Glutamatergic neuron (in vitro differentiated cells): Measurements from ENCODE around the gene DDX54. TPM values are rescaled to one million over a fixed set of nuclear protein-coding genes. Genes with fewer than 3 reads are reported as not detected.

Experiments
- DNase-seq: peaks from one replicate; pipeline ENCODE4 v3.0.0; 2022
- H3K27ac Mint-ChIP-seq: one replicate; pipeline ENCODE4 v1.8.0; 2020; ENCODE audit warnings: mild to moderate bottlenecking, mixed read lengths, inconsistent platforms; ENCODE audit not compliant: unreplicated experiment
- H3K27me3 Mint-ChIP-seq: one replicate; pipeline ENCODE4 v1.8.0; 2020; ENCODE audit warnings: mild to moderate bottlenecking, moderate library complexity, mixed read lengths, inconsistent platforms; ENCODE audit not compliant: unreplicated experiment
- H3K36me3 Mint-ChIP-seq: one replicate; pipeline ENCODE4 v1.8.0; 2020; ENCODE audit warnings: mild to moderate bottlenecking, mixed read lengths, inconsistent platforms; ENCODE audit not compliant: unreplicated experiment
- H3K4me1 Mint-ChIP-seq: one replicate; pipeline ENCODE4 v1.8.0; 2020; ENCODE audit warnings: mild to moderate bottlenecking, low read depth, mixed read lengths, inconsistent platforms; ENCODE audit not compliant: unreplicated experiment
- H3K4me3 Mint-ChIP-seq: one replicate; pipeline ENCODE4 v1.8.0; 2020; ENCODE audit warnings: mild to moderate bottlenecking, mixed read lengths, inconsistent platforms; ENCODE audit not compliant: unreplicated experiment
- H3K9me3 Mint-ChIP-seq: one replicate; pipeline ENCODE4 v1.8.0; 2020; ENCODE audit warnings: mild to moderate bottlenecking, moderate library complexity, mixed read lengths, inconsistent platforms; ENCODE audit not compliant: unreplicated experiment
- CTCF ChIP-seq: fragments of 200-600 bp; sonication (generic); IDR thresholded peaks from one replicate; pipeline ENCODE4 v1.5.0; 2021; ENCODE audit not compliant: partially characterized antibody, unreplicated experiment
- total RNA-seq: library from RNA; stranded (reverse); fragmentation: NEBNext Ultra II Directional; extraction: Animal tissue kit (Norgen Biotek cat#: 25700); gene quantifications from one replicate; pipeline ENCODE4 v1.2.1, GENCODE V29; 2021; ENCODE audit not compliant: unreplicated experiment

The DDX54 gene
- total RNA-seq, 1 donor from 2014 or later = 16.9 TPM

GRCh38 chr12:113221997-113222729 lies 36.9 kb upstream of the DDX54 start:
- H3K36me3 Mint-ChIP-seq = no peaks in the 10 kb centered on the region
- TF ChIP-seq CTCF = no peak
- H3K27me3 Mint-ChIP-seq = no peaks in the 10 kb centered on the region
- peak overlapping the region; percentile 62 for H3K27ac Mint-ChIP-seq
- peaks cover 3% of the 10 kb centered on the region for H3K9me3 Mint-ChIP-seq
- peak overlapping the region; percentile 90 for H3K4me3 Mint-ChIP-seq
- H3K4me1 Mint-ChIP-seq = peaks cover 5% of the 10 kb centered on the region
- DNase-seq = peak; percentile 24

DNA sequence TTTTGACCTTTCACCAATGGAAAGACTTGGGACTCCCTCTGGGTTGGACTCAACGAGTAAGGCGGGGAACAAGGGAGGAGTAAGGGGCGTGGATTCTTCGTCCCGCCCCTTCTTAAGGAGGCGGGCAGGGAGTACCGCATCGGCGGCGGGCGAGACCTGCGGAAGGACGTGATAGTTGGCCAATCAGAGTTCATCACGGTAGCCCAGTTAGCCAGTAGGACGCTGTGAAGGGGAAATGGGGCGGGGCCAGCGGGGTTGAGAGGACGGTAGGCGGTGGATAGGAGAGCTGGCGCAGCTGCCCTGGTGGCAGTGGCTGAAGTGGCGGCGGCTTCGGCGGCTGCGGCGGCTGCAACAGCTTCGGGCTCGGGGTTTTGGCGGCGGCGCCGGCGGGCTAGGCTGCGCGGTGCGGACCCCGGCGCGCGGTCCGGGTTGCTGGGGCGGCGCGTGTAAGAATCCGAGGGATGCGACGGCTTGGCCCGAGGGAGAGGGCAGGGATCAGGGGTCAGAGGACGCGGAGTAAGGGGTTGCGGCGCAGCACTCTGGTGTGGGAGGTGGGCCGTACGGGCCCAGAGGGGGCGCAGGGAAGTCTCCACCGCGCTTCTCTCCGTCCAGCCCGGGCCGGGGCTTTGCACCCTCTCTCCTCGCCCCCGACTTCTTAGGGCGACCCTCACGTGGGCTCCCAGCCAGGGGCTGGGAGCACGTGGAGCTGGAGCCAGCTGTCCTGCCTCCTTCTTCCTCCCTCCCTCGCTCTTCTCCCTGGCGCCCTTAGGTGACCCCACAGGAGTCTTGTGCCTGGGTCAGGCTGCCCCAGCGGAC lies 36.1 kb upstream of the DDX54 start, which contains the start of gene TPCN1:
Gene TPCN1, plus strand, starts transcription at position 284 of the 816 bp plus-strand sequence. CDS start 5,389 bp downstream, outside the sequence.
- Mint-ChIP-seq H3K27ac (peak within 1 kb of the TSS; percentile 63), H3K9me3 (peaks cover 3% of the 10 kb centered on the region), H3K4me3 (peak within 1 kb of the TSS; percentile 90), H3K36me3 (no peaks in the 10 kb centered on the region), H3K4me1 (peaks cover 5% of the 10 kb centered on the region), H3K27me3 (no peaks in the 10 kb centered on the region)
- DNase-seq = peak; percentile 99
- no peak for TF ChIP-seq CTCF

- Mint-ChIP-seq H3K9me3 (peaks cover 3% of the 10 kb centered on the region), H3K27ac (no peak overlapping the region), H3K27me3 (no peaks in the 10 kb centered on the region), H3K4me1 (peaks cover 5% of the 10 kb centered on the region), H3K4me3 (peak overlapping the region; percentile 90), H3K36me3 (no peaks in the 10 kb centered on the region)
- TF ChIP-seq CTCF = no peak
- DNase-seq = no peak
Observed at GRCh38 chr12:113220593-113221180, 35.4 kb upstream of the DDX54 start.

DNA sequence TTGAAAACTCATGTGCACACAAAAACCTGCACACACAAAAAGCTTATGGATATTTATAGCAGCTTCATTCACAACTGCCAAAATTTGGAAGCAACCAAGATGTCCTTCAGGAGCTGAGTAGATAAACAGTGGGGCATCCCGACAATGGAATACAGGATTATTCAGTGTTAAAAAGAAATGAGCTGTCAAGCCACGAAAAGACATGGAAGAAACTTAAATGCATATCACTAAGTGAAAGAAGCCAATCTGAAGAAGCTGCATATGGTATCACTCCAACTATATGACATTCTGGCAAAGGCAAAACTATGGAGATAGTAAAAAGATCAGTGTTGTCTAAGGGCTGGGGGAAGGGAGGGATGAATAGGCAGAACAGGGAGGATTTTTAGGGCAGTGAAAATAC lies 30.7 kb upstream of the DDX54 start:
- Mint-ChIP-seq H3K4me3 (no peak overlapping the region), H3K27ac (no peak overlapping the region), H3K27me3 (no peaks in the 10 kb centered on the region), H3K36me3 (no peaks in the 10 kb centered on the region), H3K9me3 (no peaks in the 10 kb centered on the region), H3K4me1 (peaks cover 3% of the 10 kb centered on the region)
- DNase-seq = no peak
- TF ChIP-seq CTCF = no peak
